Endothelial cell of umbilical vein (primary cell): ENCODE measurements around the gene ZPBP2.

Experiments used
- GATA2 ChIP-seq: IDR thresholded peaks from 2 replicates; pipeline ENCODE4 v1.7.0; 2011; ENCODE audit warnings: low read depth, mild to moderate bottlenecking, moderate library complexity, mixed read lengths, low read length; ENCODE audit not compliant: insufficient read length, insufficient read depth
- POLR2AphosphoS5 ChIP-seq: IDR thresholded peaks from 2 replicates; pipeline ENCODE4 v1.6.1; 2012; ENCODE audit warnings: low read depth, mild to moderate bottlenecking, control low read depth, low read length, moderate library complexity; ENCODE audit not compliant: insufficient read depth
- TF ChIP-seq, protein P1 (sequence below), 2 donors: IDR thresholded peaks; 1 replicate in 1 of 2; 2 replicates in 1 of 2; pipeline ENCODE4 v1.5.1; 2011; ENCODE audit warnings: low read length in 2 of 2, mild to moderate bottlenecking in 2 of 2, moderate library complexity in 2 of 2, control low read depth in 1 of 2, inconsistent platforms in 1 of 2, low read depth in 1 of 2; ENCODE audit not compliant: insufficient read depth in 1 of 2; ENCODE audit errors: extremely low read depth in 1 of 2

- TF ChIP-seq, protein P1, sequence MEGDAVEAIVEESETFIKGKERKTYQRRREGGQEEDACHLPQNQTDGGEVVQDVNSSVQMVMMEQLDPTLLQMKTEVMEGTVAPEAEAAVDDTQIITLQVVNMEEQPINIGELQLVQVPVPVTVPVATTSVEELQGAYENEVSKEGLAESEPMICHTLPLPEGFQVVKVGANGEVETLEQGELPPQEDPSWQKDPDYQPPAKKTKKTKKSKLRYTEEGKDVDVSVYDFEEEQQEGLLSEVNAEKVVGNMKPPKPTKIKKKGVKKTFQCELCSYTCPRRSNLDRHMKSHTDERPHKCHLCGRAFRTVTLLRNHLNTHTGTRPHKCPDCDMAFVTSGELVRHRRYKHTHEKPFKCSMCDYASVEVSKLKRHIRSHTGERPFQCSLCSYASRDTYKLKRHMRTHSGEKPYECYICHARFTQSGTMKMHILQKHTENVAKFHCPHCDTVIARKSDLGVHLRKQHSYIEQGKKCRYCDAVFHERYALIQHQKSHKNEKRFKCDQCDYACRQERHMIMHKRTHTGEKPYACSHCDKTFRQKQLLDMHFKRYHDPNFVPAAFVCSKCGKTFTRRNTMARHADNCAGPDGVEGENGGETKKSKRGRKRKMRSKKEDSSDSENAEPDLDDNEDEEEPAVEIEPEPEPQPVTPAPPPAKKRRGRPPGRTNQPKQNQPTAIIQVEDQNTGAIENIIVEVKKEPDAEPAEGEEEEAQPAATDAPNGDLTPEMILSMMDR (IDR thresholded peaks at IDR 0.05; ENCODE audit: extremely low read depth in 1 of 2, insufficient read depth in 1 of 2, low read depth in 1 of 2, low read length in 2 of 2): no peak
- TF ChIP-seq GATA2 (no peak), POLR2AphosphoS5 (no peak)
Measured at GRCh38 chr17:39823407-39824054, 44.5 kb upstream of the ZPBP2 start.
